Fibroblast of the aortic adventitia (primary cell): ENCODE data around the gene KIF26B. TPM values are rescaled to one million over a fixed set of nuclear protein-coding genes. Genes with fewer than 3 reads are reported as not detected.

Experiments
- DNase-seq: peaks from one replicate; pipeline ENCODE4 v3.0.0-alpha.2; 2010; ENCODE audit warnings: low read depth
- H3K4me3 ChIP-seq: 2 replicates; pipeline ENCODE4 v1.5.1; 2011; ENCODE audit warnings: low read depth, mild to moderate bottlenecking, control low read depth, low read length, moderate library complexity
- CTCF ChIP-seq: IDR thresholded peaks from 2 replicates; pipeline ENCODE4 v1.5.1; 2011; ENCODE audit warnings: mild to moderate bottlenecking, low read length, control low read depth, inconsistent platforms; ENCODE audit not compliant: insufficient read depth
- total RNA-seq: library from RNA; depleted of rRNA; stranded (reverse); fragments of >200 nt; gene quantifications from 2 replicates; pipeline ENCODE4 v1.2.3, GENCODE V29; 2012; ENCODE audit warnings: low replicate concordance

Gene KIF26B
- total RNA-seq, 1 donor, result 4.6 TPM

DNA sequence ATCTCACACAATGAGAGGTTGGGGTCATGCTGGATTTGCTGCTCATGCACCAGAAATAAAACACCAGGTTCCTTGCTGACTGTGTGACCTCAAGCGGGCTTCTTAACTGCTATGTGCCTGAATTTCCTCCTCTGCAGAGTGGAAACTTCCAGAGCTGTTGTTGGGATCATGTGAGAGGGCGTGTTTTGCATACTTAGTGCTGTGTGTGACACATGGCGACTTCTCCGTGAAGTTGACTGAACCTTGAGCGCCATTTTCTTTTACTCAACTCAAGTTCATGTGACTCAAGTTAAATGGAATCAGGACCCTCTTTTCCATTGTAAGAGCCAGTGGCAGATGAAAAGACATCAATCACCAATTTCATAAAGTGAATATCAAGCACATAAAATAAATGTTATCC lies 224.0 kb downstream of the KIF26B start:
- no peak overlapping the region for H3K4me3 ChIP-seq
- TF ChIP-seq CTCF, result no peak
- DNase-seq, result no peak

GRCh38 chr1:245380790-245381535 lies 226.2 kb downstream of the KIF26B start:
- no peak overlapping the region for H3K4me3 ChIP-seq
- DNase-seq, result peak; percentile 38
- TF ChIP-seq CTCF, result peak; percentile 48

- H3K4me3 ChIP-seq, result no peak overlapping the region
- TF ChIP-seq CTCF, result no peak
- no peak for DNase-seq
Observed at GRCh38 chr1:245382981-245383380, 228.2 kb downstream of the KIF26B start.

DNA sequence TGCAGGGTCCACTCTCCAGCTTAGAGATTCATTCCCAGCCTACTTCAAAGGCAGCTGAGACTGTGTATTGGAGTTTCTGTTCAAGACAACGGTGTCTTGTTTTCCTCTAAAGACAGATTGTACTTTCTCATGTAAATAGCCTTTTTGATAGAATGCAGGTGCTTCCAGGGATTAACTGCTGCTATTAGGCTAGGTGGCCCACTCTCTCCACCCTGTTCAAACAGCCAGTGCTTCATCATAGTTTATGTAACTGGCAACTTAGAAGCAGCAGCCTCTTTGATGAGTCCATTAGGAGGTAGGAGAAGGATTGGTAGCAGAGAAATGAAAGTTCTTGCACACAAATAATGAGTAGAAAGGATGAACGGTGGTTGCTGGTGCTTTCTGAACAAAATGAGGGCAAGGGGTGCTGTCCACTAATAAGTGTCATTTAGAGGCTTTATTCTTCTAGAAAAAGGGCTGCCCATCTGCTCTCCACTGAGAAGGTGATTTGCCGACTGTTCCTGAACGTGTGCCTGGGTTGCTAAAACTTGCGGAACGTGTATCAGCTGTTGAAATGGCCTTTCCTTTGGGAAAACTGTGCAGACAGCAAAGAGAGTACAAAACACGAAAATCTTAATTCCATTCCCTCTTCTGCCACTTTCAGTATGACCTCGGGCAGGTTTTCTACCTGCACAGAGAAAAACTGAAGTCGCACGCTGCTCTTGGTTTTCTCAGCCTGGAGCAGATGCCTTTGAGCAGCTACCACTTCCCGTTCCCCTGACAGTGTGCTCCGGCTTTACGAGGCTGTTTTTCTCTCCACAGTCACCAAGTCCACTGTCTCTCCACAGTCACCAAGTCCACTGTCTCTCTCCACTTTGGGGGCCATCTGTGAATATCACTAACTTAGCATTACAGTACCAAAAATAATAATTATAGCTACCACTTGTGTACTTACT lies 228.9 kb downstream of the KIF26B start:
- H3K4me3 ChIP-seq, result no peak overlapping the region
- DNase-seq, result no peak
- no peak for TF ChIP-seq CTCF

GRCh38 chr1:245386297-245386971 lies 231.6 kb downstream of the KIF26B start:
- no peak for DNase-seq
- H3K4me3 ChIP-seq, result no peak overlapping the region
- TF ChIP-seq CTCF, result no peak

DNA sequence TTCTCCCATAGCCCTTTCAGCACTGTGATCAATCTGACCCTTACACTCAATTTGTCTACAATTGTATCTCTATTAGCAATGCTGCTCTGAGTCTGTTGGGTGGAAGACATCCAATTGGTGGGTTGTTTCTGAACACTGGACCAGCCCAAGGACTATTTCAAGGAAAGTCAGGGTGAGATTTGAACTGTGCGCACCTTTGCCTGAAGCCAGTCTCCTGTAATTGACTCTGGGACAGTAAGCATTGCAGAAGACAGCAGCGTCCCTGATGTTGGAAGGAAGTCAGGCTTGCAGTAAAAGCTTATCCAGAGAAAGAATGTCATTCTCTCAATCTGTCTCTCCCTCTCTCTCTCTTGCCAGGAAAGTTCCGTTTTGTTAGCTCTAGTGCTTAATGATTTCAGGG lies 233.9 kb downstream of the KIF26B start:
- no peak for TF ChIP-seq CTCF
- DNase-seq, result no peak
- H3K4me3 ChIP-seq, result no peak overlapping the region
